Stimulated activated CD8-positive, alpha-beta memory T cell treated with anti-CD3 and anti-CD28 coated beads, Interleukin-2, amount 100 ng/mL, for 1 hour (primary cell): Measurements from ENCODE around the gene LAMA5.

Experiments
- DNase-seq, 2 donors: peaks; one replicate each; pipeline ENCODE4 v3.0.0-alpha.2; 2020; ENCODE audit warnings: low read depth in 2 of 2

LAMA5 gene

GRCh38 chr20:62303340-62304226, 63.5 kb downstream of the LAMA5 start:
- no peak for DNase-seq

GRCh38 chr20:62303062-62303339, 64.1 kb downstream of the LAMA5 start:
- DNase-seq: no peak

- peak; percentile 92 for DNase-seq
Observed at GRCh38 chr20:62302341-62303061, 64.6 kb downstream of the LAMA5 start, which contains the start of gene ADRM1. Gene ADRM1 (plus strand): TSS chr20:62302997. CDS start chr20:62303569, 572 bp downstream.

GRCh38 chr20:62301773-62302340, 65.3 kb downstream of the LAMA5 start:
- peak; percentile 62 to 70 for DNase-seq

DNA sequence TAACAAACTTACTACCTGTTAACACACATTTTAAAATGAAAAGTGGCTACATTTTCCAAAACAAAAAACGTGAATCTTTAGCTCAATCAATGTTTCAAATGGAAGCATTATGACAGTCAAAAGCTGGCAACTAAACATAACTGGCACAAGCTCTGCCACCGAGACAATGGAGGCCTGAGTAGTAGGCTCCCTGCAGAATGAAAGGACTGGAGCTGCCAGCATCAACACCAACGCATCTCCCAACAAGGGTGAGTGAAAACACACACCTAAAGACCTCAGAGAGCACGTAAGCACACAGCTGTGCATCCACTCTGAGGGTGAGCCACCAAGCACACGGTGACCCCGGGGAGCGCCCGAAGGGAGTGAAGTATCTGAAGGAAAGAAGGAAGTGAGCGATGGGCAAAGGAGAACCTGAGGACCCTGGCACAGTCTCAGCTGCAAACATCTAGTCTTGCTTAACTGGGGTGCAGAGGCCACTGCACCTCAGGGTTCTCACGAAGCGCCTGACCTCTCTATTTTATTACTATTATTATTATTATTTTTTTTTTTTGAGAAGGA, 65.9 kb downstream of the LAMA5 start:
- no peak for DNase-seq

- no peak for DNase-seq
Observed at GRCh38 chr20:62300319-62300718, 66.8 kb downstream of the LAMA5 start.

DNA sequence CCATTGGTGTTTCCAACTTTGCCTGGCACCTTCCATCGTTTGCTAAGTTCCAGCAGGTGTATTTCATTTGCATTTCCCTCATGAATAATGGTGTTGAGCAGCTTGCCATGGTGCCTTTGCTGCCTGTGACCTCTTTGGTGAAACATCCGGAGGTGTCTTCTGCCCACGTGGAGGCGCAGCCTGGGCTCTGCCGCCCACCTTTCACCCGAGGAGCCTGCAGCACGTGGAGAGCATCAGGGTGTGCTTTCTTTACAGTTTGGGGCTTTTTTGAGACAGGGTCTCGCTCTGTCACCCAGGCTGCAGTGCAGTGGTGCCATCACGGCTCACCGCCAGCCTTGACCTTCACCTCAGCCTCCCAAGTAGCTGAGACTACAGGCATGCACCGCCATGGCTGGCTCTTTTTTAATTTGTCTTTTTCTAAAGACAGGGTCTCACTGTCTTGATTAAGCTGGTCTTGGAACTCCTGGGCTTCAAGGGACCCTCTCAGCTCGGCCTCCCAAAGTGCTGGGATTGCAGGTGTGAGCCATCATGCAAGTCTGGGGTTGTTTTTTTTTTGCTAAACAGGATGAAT, 67.4 kb downstream of the LAMA5 start:
- DNase-seq: no peak

DNA sequence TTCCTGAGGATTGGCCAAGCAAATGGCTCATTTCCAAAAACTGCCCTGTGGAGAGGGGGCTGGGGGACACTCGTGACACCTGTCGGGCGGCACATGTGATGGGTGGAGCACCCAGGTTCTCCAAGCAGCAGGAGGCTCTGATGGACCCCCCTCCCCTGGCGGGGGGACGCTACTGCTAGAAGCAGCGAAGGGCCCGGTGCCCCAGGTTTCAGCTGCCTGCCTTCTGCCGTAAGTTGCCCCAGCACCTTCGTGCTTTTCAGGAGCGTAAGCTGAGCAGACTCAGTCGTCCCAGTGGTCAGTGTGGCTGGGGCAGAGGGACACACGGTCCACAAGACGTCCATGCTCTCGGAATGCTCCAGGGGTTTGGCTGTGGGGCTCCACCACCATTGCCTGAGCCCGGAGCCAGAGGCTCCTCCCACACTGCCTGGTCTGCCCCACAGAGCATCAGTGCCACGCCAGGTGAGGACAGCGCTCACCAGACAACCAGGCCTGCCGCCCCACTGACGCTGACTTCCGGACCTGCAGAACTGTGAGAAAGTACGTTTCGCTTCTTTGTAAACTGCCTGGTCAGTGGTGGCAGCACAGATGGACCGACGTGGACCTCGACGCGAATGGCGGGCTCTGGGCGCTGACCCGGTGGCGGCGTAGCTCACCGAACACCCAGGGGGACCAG, 68.4 kb downstream of the LAMA5 start:
- no peak for DNase-seq

GRCh38 chr20:62297449-62298227, 69.5 kb downstream of the LAMA5 start:
- DNase-seq: no peak

DNA sequence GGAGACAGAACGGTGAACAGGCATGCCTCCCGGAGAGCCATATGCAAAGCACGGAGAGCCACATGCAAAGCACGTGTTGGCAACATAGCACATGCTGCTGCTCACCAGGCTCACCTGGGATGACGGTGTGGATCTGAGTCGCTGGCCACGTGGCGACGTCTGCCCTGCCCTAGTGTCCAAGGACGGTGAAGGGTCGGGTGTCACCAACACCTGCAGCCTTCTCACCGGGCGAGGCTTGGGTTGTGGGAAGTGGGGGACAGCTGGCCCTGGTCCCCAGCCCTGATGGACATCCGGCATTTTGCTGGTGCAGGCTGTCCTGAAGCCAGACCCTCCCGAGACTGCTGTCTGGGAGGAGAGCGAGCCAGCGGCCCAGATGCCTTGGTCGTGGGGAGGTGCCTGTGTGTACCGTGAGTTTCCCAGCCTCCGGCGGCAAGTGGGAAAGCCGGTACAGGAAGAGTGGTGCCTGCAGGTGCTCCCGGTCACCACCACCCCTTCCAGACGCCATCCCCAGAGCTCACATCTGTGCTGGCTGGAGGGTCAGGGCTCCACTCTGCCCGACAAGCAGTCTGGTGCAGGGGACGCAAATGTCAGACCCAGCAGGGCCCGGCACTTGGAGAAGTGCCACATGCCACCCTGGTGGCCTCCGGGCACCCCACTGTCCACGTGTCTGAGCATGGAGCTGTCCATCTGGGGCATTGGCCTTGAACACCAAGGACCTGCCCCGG, 70.2 kb downstream of the LAMA5 start:
- no peak for DNase-seq

- no peak for DNase-seq
Observed at GRCh38 chr20:62294516-62294915, 72.6 kb downstream of the LAMA5 start.

GRCh38 chr20:62293946-62294345, 73.2 kb downstream of the LAMA5 start:
- DNase-seq: no peak

DNA sequence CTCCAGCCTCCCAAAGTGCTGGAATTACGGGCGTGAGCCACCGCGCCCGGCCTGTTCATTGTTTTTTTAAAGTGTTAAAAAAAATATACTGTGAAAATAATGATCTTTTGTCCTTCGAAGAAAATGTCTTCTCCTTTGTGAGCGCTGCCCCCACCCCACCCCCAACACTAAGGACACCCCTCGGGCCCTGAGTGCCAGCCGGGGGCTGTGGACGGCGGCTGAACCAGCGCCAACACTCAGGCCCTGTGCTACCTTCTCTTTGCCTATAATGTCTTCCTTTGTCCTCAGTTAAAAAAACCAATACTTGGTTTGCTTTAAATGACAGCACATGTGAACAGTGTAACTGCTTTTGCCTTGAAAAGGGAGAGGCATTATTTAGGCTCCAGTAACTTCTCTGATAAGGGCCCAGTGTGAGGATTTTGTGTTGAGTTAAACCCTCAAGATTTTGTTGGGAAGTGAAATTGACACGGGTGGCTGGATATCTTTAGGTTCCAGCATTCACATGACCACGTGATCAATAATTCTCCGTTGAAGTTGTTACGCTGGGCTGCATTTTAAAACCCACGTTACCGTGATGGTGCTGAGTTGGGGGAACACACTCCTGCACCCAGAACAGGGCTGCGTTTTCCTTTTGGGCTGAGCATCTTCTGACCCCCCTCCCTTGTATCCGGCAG, 73.9 kb downstream of the LAMA5 start:
- no peak for DNase-seq

DNA sequence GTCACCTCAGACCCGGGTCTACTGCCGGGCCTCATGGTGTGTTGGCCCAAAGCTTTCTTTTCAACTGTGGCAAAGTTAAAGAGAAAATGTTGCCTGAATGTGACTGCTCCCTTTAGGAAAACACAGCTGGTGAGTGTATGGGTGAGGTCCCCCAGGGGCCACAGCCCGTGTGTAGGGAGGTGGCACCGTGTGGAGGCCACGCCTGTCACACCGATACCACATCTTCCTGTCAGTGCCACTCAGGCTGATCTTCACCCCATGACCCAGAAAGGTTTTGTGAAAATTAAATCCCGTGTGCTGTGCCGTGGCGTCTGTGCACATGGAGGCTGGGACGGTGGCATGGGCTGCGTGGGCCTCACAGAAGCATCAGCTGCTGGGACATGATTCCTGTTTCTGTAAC, 75.0 kb downstream of the LAMA5 start:
- no peak for DNase-seq

DNA sequence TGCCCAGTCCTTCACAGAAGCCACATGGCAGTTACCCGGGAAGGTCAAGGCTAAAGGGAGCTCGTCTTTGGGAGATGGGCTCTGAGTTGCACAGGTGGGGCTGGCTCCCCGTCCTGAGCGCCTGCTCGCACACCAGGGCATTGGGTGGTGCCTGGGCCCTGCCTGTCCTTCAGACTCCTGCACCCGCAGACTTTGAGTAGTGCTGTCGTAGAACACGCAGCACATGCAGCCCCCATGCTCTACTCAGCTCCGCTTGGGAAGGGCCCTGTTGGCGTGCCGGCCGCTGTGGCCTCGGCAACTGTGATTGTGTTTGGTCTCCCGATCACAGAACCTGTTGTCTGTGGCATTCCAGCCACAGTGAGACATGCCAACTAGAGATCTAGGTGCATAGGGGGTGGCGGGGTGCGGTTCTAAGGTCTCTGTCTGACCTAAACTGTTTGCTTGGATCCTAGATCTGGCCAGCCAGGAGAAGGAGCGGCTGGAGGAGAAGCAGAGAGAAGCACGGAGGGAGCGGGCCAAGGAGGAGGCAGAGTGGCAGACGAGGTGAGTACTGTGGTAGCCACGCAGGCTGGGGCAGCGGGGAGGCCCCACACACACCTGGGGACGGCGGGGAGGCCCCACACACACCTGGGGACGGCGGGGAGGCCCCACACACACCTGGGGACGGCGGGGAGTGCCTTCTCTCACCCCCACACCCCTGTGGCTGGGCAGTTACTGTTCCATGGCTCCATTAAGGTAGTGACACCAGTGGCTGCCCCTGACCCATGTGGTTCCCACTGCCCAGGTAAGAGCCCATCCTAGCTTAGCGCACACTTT, 75.7 kb downstream of the LAMA5 start:
- DNase-seq: no peak

- DNase-seq: no peak
Observed at GRCh38 chr20:62289898-62290297, 77.2 kb downstream of the LAMA5 start.

DNA sequence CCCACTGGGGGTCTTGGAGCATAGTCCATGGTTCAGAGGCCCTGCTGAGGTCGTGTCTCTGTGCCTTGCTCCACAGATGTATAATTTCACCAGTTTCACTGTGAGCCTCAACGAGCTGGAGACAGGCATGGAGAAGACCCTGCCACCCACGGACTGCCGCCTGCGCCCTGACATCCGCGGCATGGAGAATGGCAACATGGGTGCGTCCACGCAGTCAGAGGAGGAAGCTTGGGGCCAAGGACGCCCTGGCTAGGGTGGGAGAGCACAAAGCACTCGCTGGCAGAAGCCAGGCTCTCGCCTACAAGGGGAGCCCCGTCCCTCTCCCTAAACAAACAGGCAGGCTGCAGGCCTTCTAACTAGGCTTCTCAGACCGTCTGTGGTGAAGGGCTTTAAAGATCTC, 78.0 kb downstream of the LAMA5 start:
- no peak for DNase-seq

DNA sequence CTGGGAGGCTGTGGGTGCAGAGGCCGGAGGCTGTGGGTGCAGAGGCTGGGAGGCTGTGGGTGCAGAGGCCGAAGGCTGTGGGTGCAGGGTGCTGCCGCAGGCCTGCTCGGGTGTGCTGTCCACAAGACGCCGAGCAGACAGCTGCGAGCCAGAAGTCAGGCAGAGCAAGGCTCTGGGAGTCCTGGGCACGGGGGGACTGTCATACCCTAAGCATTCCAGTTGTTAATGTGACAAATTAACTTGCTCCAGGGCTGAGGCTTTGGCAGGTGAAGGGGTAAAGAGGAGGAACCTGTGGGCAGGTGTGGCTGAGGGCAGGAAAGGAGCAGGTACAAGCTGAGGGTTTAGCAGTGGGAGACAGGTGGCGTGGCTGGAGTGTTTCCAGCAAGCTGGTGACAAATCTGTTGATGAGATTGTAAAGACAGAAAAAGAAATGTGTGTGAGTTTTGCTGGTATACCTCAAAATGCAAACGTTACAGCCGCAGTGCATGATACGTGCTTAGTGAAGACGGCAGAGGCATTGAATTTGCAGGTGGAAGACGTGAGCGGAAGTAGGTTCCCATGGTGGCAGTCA, 78.5 kb downstream of the LAMA5 start:
- no peak for DNase-seq
